HG03280 (cell line): ENCODE data around the gene CRIM1.

Experiments used
- ATAC-seq: cut with Tn5 transposase; IDR thresholded peaks from one replicate; pipeline ENCODE4 v1.9.1; 2021; ENCODE audit warnings: mild to moderate bottlenecking, moderate library complexity; ENCODE audit not compliant: unreplicated experiment

CRIM1 gene

GRCh38 chr2:36569267-36569856 lies 213.8 kb downstream of the CRIM1 start:
- no peak for ATAC-seq

- ATAC-seq, result no peak
Measured at GRCh38 chr2:36570416-36570815, 214.8 kb downstream of the CRIM1 start.

- ATAC-seq, result no peak
Measured at GRCh38 chr2:36572054-36572718, 216.6 kb downstream of the CRIM1 start.

- no peak for ATAC-seq
Measured at GRCh38 chr2:36572719-36573059, 217.1 kb downstream of the CRIM1 start.

GRCh38 chr2:36573165-36573564 lies 217.6 kb downstream of the CRIM1 start:
- ATAC-seq, result no peak

GRCh38 chr2:36574560-36574959 lies 219.0 kb downstream of the CRIM1 start:
- ATAC-seq, result no peak

GRCh38 chr2:36577884-36578283 lies 222.3 kb downstream of the CRIM1 start:
- no peak for ATAC-seq

- ATAC-seq, result no peak
Measured at GRCh38 chr2:36578343-36579296, 223.0 kb downstream of the CRIM1 start.

GRCh38 chr2:36579297-36579664 lies 223.7 kb downstream of the CRIM1 start:
- ATAC-seq, result no peak

GRCh38 chr2:36582538-36582937 lies 227.0 kb downstream of the CRIM1 start:
- no peak for ATAC-seq

- no peak for ATAC-seq
Measured at GRCh38 chr2:36582951-36583350, 227.4 kb downstream of the CRIM1 start.

- ATAC-seq, result no peak
Measured at GRCh38 chr2:36584148-36584794, 228.7 kb downstream of the CRIM1 start.

- no peak for ATAC-seq
Measured at GRCh38 chr2:36586672-36587071, 231.1 kb downstream of the CRIM1 start.

- no peak for ATAC-seq
Measured at GRCh38 chr2:36587101-36587500, 231.5 kb downstream of the CRIM1 start.

GRCh38 chr2:36587556-36587955 lies 232.0 kb downstream of the CRIM1 start:
- no peak for ATAC-seq

GRCh38 chr2:36589230-36589630 lies 233.7 kb downstream of the CRIM1 start:
- no peak for ATAC-seq

- ATAC-seq, result no peak
Measured at GRCh38 chr2:36594849-36595248, 239.3 kb downstream of the CRIM1 start.

GRCh38 chr2:36596397-36596796 lies 240.8 kb downstream of the CRIM1 start:
- no peak for ATAC-seq

GRCh38 chr2:36597003-36597531 lies 241.5 kb downstream of the CRIM1 start:
- ATAC-seq, result no peak

- ATAC-seq, result peak; percentile 99
Measured at GRCh38 chr2:36597532-36598377, 242.2 kb downstream of the CRIM1 start, which contains the start of gene FEZ2. Gene FEZ2 (minus strand): TSS chr2:36598168. CDS start chr2:36598142, 26 bp downstream.
